H7 (cell line): ENCODE measurements around the gene CROCC. TPM values are rescaled to one million over a fixed set of nuclear protein-coding genes. Genes with fewer than 3 reads are reported as not detected.
"Not testable (repeated sequence)": the region's sequence is repeated elsewhere in the genome, so short reads cannot be mapped to it uniquely, and the experiment has no call there.

Source experiments
- DNase-seq: peaks from one replicate; pipeline ENCODE4 v3.0.0; 2012
- H3K27me3 ChIP-seq: 2 replicates; pipeline ENCODE4 v1.6.0; 2011; ENCODE audit warnings: mild to moderate bottlenecking, low read length; ENCODE audit not compliant: control insufficient read depth, insufficient read depth
- H3K36me3 ChIP-seq: replicated peaks from 2 replicates; pipeline ENCODE4 v1.5.1; 2011; ENCODE audit warnings: low read length; ENCODE audit not compliant: control insufficient read depth, insufficient read depth
- H3K4me3 ChIP-seq: 2 replicates; pipeline ENCODE4 v1.5.1; 2011; ENCODE audit warnings: low read depth, mild to moderate bottlenecking, control low read depth, low read length, moderate library complexity; ENCODE audit not compliant: insufficient read depth
- total RNA-seq: library from RNA; depleted of rRNA; stranded (reverse); fragments of >200 nt; shearing (Covaris generic); gene quantifications from 2 replicates; pipeline ENCODE4 v1.2.3, GENCODE V29; 2014; rRNA removed

Gene CROCC
- total RNA-seq, result 59.5 and 92.3 TPM in 2 replicates

- Histone ChIP-seq H3K36me3 (peaks cover 6% of the 10 kb centered on the region), H3K27me3 (no peaks in the 10 kb centered on the region), H3K4me3 (peak within 1 kb of the TSS; percentile 63)
- DNase-seq, result peak; percentile 99
Observed at GRCh38 chr1:16921391-16922185, at the start of gene CROCC. TSS of gene CROCC (plus strand) at chr1:16921931. CDS start at chr1:16922019, 88 bp downstream.

- peak; percentile 82 for DNase-seq
- not testable (repeated sequence) for H3K36me3 ChIP-seq
- Histone ChIP-seq H3K4me3 (peak overlapping the region; percentile 71), H3K27me3 (peaks cover 27% of the 10 kb centered on the region)
Observed at GRCh38 chr1:16872152-16873075, 49.3 kb upstream of the CROCC start.

GRCh38 chr1:16873076-16873879, 48.5 kb upstream of the CROCC start:
- DNase-seq, H3K36me3 ChIP-seq: not testable (repeated sequence)
- H3K27me3 ChIP-seq, result peaks cover 27% of the 10 kb centered on the region
- H3K4me3 ChIP-seq, result peak overlapping the region; percentile 71

- peak; percentile 19 for DNase-seq
- Histone ChIP-seq H3K27me3 (peaks cover 29% of the 10 kb centered on the region), H3K4me3 (peak overlapping the region; percentile 32; the same call in 1 of the 2 replicates)
- H3K36me3 ChIP-seq, result not testable (repeated sequence)
Observed at GRCh38 chr1:16874968-16875765, 46.6 kb upstream of the CROCC start.

GRCh38 chr1:16881742-16882141, 40.0 kb upstream of the CROCC start:
- H3K36me3 ChIP-seq, H3K4me3 ChIP-seq, DNase-seq, H3K27me3 ChIP-seq: not testable (repeated sequence)

- Histone ChIP-seq H3K27me3 (peaks cover 2% of the 10 kb centered on the region; the same call in 1 of the 2 replicates), H3K4me3 (no peak overlapping the region), H3K36me3 (no peaks in the 10 kb centered on the region)
- DNase-seq, result no peak
Observed at GRCh38 chr1:16882986-16883385, 38.7 kb upstream of the CROCC start.

GRCh38 chr1:16884487-16884886, 37.2 kb upstream of the CROCC start:
- DNase-seq, H3K36me3 ChIP-seq, H3K4me3 ChIP-seq, H3K27me3 ChIP-seq: not testable (repeated sequence)

- DNase-seq, result peak; percentile 14
- H3K27me3 ChIP-seq, result no peaks in the 10 kb centered on the region
Observed at GRCh38 chr1:16886860-16887605, 34.7 kb upstream of the CROCC start.

GRCh38 chr1:16888860-16889816, 32.6 kb upstream of the CROCC start:
- Histone ChIP-seq H3K4me3 (peak overlapping the region; percentile 76), H3K27me3 (no peaks in the 10 kb centered on the region)
- peak; percentile 92 for DNase-seq

More at GRCh38 chr1:16886860-16887605, 34.7 kb upstream of the CROCC start:
- no peaks in the 10 kb centered on the region for H3K36me3 ChIP-seq
- H3K4me3 ChIP-seq, result no peak overlapping the region

GRCh38 chr1:16890539-16891021, 31.2 kb upstream of the CROCC start:
- H3K36me3 ChIP-seq, DNase-seq, H3K4me3 ChIP-seq, H3K27me3 ChIP-seq: not testable (repeated sequence)

More at GRCh38 chr1:16888860-16889816, 32.6 kb upstream of the CROCC start:
- H3K36me3 ChIP-seq, result no peaks in the 10 kb centered on the region

- not testable (repeated sequence) for H3K36me3 ChIP-seq, H3K4me3 ChIP-seq, DNase-seq, H3K27me3 ChIP-seq
Observed at GRCh38 chr1:16891057-16891456, 30.7 kb upstream of the CROCC start.

GRCh38 chr1:16892978-16893525, 28.7 kb upstream of the CROCC start:
- not testable (repeated sequence) for H3K27me3 ChIP-seq, H3K4me3 ChIP-seq, H3K36me3 ChIP-seq, DNase-seq
